Glutamatergic neuron (in vitro differentiated cells): ENCODE measurements around the gene MYL12A. TPM values are rescaled to one million over a fixed set of nuclear protein-coding genes. Genes with fewer than 3 reads are reported as not detected.

Source experiments
- DNase-seq: peaks from one replicate; pipeline ENCODE4 v3.0.0; 2022
- H3K27ac Mint-ChIP-seq: one replicate; pipeline ENCODE4 v1.8.0; 2020; ENCODE audit warnings: mild to moderate bottlenecking, mixed read lengths, inconsistent platforms; ENCODE audit not compliant: unreplicated experiment
- H3K27me3 Mint-ChIP-seq: one replicate; pipeline ENCODE4 v1.8.0; 2020; ENCODE audit warnings: mild to moderate bottlenecking, moderate library complexity, mixed read lengths, inconsistent platforms; ENCODE audit not compliant: unreplicated experiment
- H3K36me3 Mint-ChIP-seq: one replicate; pipeline ENCODE4 v1.8.0; 2020; ENCODE audit warnings: mild to moderate bottlenecking, mixed read lengths, inconsistent platforms; ENCODE audit not compliant: unreplicated experiment
- H3K4me1 Mint-ChIP-seq: one replicate; pipeline ENCODE4 v1.8.0; 2020; ENCODE audit warnings: mild to moderate bottlenecking, low read depth, mixed read lengths, inconsistent platforms; ENCODE audit not compliant: unreplicated experiment
- H3K4me3 Mint-ChIP-seq: one replicate; pipeline ENCODE4 v1.8.0; 2020; ENCODE audit warnings: mild to moderate bottlenecking, mixed read lengths, inconsistent platforms; ENCODE audit not compliant: unreplicated experiment
- H3K9me3 Mint-ChIP-seq: one replicate; pipeline ENCODE4 v1.8.0; 2020; ENCODE audit warnings: mild to moderate bottlenecking, moderate library complexity, mixed read lengths, inconsistent platforms; ENCODE audit not compliant: unreplicated experiment
- total RNA-seq: library from RNA; stranded (reverse); fragmentation: NEBNext Ultra II Directional; extraction: Animal tissue kit (Norgen Biotek cat#: 25700); gene quantifications from one replicate; pipeline ENCODE4 v1.2.1, GENCODE V29; 2021; ENCODE audit not compliant: unreplicated experiment
- TF ChIP-seq, protein P1 (sequence below): fragments of 200-600 bp; sonication (generic); IDR thresholded peaks from one replicate; pipeline ENCODE4 v1.5.0; 2021; ENCODE audit not compliant: partially characterized antibody, unreplicated experiment

The MYL12A gene
- total RNA-seq, 1 donor from 2014 or later: 175 TPM

- TF ChIP-seq, protein P1, sequence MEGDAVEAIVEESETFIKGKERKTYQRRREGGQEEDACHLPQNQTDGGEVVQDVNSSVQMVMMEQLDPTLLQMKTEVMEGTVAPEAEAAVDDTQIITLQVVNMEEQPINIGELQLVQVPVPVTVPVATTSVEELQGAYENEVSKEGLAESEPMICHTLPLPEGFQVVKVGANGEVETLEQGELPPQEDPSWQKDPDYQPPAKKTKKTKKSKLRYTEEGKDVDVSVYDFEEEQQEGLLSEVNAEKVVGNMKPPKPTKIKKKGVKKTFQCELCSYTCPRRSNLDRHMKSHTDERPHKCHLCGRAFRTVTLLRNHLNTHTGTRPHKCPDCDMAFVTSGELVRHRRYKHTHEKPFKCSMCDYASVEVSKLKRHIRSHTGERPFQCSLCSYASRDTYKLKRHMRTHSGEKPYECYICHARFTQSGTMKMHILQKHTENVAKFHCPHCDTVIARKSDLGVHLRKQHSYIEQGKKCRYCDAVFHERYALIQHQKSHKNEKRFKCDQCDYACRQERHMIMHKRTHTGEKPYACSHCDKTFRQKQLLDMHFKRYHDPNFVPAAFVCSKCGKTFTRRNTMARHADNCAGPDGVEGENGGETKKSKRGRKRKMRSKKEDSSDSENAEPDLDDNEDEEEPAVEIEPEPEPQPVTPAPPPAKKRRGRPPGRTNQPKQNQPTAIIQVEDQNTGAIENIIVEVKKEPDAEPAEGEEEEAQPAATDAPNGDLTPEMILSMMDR: peak; percentile 87
- Mint-ChIP-seq H3K27me3 (peaks cover 2% of the 10 kb centered on the region), H3K9me3 (peaks cover 2% of the 10 kb centered on the region), H3K4me1 (no peaks in the 10 kb centered on the region), H3K27ac (peak overlapping the region; percentile 97), H3K4me3 (peak overlapping the region; percentile 95), H3K36me3 (peaks cover 5% of the 10 kb centered on the region)
- DNase-seq: peak; percentile 93
Observed at GRCh38 chr18:3297025-3297984, 49.7 kb downstream of the MYL12A start.

- H3K27ac Mint-ChIP-seq: no peak overlapping the region
- H3K36me3 Mint-ChIP-seq: no peaks in the 10 kb centered on the region
- no peaks in the 10 kb centered on the region for H3K9me3 Mint-ChIP-seq
- no peak for DNase-seq
- H3K27me3 Mint-ChIP-seq: no peaks in the 10 kb centered on the region
- TF ChIP-seq, protein P1: no peak
- H3K4me3 Mint-ChIP-seq: no peak overlapping the region
- H3K4me1 Mint-ChIP-seq: no peaks in the 10 kb centered on the region
Observed at GRCh38 chr18:3304832-3305231, 57.2 kb downstream of the MYL12A start.

DNA sequence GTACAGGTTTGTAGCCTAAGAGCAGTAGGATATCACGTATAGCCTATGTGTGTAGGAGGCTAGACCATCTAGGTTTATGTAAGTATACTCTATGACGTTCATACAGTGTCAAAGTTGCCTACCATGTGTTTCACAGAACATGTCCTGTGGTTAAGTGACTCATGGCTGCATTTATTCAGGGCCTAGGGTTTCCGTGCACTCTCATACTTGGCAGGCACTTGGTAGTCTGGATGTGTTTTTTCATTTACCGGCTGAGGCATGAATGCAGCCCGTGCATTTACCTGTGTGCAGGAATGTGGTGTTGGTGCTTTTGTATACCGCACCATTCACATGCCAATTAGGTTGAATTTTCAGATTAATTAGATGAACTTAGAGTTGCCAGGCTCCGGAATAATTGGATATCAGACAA is 57.8 kb downstream of the MYL12A start:
- Mint-ChIP-seq H3K4me1 (no peaks in the 10 kb centered on the region), H3K9me3 (no peaks in the 10 kb centered on the region), H3K4me3 (no peak overlapping the region), H3K36me3 (no peaks in the 10 kb centered on the region), H3K27me3 (no peaks in the 10 kb centered on the region), H3K27ac (no peak overlapping the region)
- TF ChIP-seq, protein P1: no peak
- no peak for DNase-seq

Other genes with a start within 250 kb of the MYL12A start
- 7.6 TPM for gene LPIN2, start 234.7 kb upstream of the MYL12A start, total RNA-seq
- 1.3 TPM for gene MYOM1, start 27.8 kb upstream of the MYL12A start, total RNA-seq
- 123 TPM for gene MYL12B, start 14.3 kb downstream of the MYL12A start, total RNA-seq
- 17.1 TPM for gene TGIF1, start 202.4 kb downstream of the MYL12A start, total RNA-seq